H1 (cell line): ENCODE measurements around the gene DCLK1. TPM values are rescaled to one million over a fixed set of nuclear protein-coding genes. Genes with fewer than 3 reads are reported as not detected.

Source experiments
- CTCF ChIA-PET: fragments of 300-600 bp; sonication (Branson Sonifier 250); formaldehyde crosslinking; loops from one replicate; lab custom pipeline; 2021; ENCODE audit not compliant: partially characterized antibody; lab: Charles Lee
- POLR2A ChIA-PET: fragments of 300-600 bp; sonication (Branson Sonifier 250); formaldehyde crosslinking; loops from one replicate; lab custom pipeline; 2021; ENCODE audit warnings: inconsistent platforms; ENCODE audit not compliant: partially characterized antibody; lab: Charles Lee
- DNase-seq, 2 experiments: peaks; one replicate each; pipeline versions ENCODE4 v3.0.0 to v3.0.0-alpha.2; 2010 to 2022; ENCODE audit warnings: low spot score in 2 of 2, low read depth in 1 of 2, mixed read lengths in 1 of 2
- FAIRE-seq: peaks from 2 replicates; lab custom pipeline; 2011; peaks lifted over from hg19 to GRCh38; lab: Jason Lieb, UNC
- H2AFZ ChIP-seq: 2 replicates; pipeline ENCODE4 v1.8.1; 2012; ENCODE audit warnings: low read length, inconsistent platforms
- H2AK5ac ChIP-seq: 2 replicates; pipeline ENCODE4 v1.6.1; 2013; ENCODE audit warnings: low read depth, low read length
- H2BK120ac ChIP-seq: replicated peaks from 2 replicates; pipeline ENCODE3; 2013; ENCODE audit warnings: low read depth, low read length, inconsistent platforms
- H2BK12ac ChIP-seq: 2 replicates; pipeline ENCODE4 v1.6.1; 2013; ENCODE audit warnings: low read depth, low read length
- H2BK15ac ChIP-seq: 2 replicates; pipeline ENCODE4 v1.6.1; 2013; ENCODE audit warnings: low read length
- H2BK20ac ChIP-seq: 2 replicates; pipeline ENCODE4 v1.6.1; 2013; ENCODE audit warnings: low read length
- H2BK5ac ChIP-seq: 2 replicates; pipeline ENCODE4 v1.6.1; 2013; ENCODE audit warnings: low read depth, low read length
- H3K14ac ChIP-seq: 2 replicates; pipeline ENCODE4 v1.6.1; 2013; ENCODE audit warnings: inconsistent platforms; ENCODE audit not compliant: insufficient read length
- H3K18ac ChIP-seq: 2 replicates; pipeline ENCODE4 v1.6.1; 2013; ENCODE audit warnings: low read length; ENCODE audit errors: extremely low read depth
- H3K23ac ChIP-seq: 2 replicates; pipeline ENCODE4 v1.6.1; 2013; ENCODE audit warnings: inconsistent platforms; ENCODE audit not compliant: insufficient read length
- H3K23me2 ChIP-seq: 2 replicates; pipeline ENCODE4 v1.6.1; 2013; ENCODE audit warnings: low read depth, low read length
- H3K27ac ChIP-seq: 2 replicates; pipeline ENCODE4 v1.6.1; 2011; ENCODE audit warnings: low read depth, low read length, inconsistent platforms
- H3K27me3 ChIP-seq, 4 experiments: replicated peaks in 1 of 4; 1 replicate in 1 of 4; 2 replicates in 3 of 4; pipeline versions ENCODE4 v1.6.1 to v1.8.1; 2011 to 2013; ENCODE audit warnings: low read length in 3 of 4, mild to moderate bottlenecking in 3 of 4, inconsistent platforms in 2 of 4, mixed read lengths in 2 of 4, moderate library complexity in 1 of 4; ENCODE audit not compliant: control insufficient read depth in 3 of 4, insufficient read depth in 3 of 4; ENCODE audit errors: extremely low read depth in 1 of 4
- H3K36me3 ChIP-seq, 4 experiments: 2 replicates each; pipeline versions ENCODE4 v1.6.1 to v1.8.1; 2011 to 2013; ENCODE audit warnings: mild to moderate bottlenecking in 4 of 4, low read length in 3 of 4, moderate library complexity in 2 of 4, control low read depth in 1 of 4, inconsistent platforms in 1 of 4; ENCODE audit not compliant: insufficient read depth in 4 of 4, control insufficient read depth in 2 of 4
- H3K4ac ChIP-seq: replicated peaks from 2 replicates; pipeline ENCODE3; 2013; ENCODE audit warnings: low read length, low read depth, mixed read lengths, inconsistent platforms; ENCODE audit not compliant: insufficient read length
- H3K4me1 ChIP-seq, 4 experiments: replicated peaks in 1 of 4; 1 replicate in 1 of 4; 2 replicates in 3 of 4; pipeline versions ENCODE4 v1.6.1 to v1.8.1; 2011 to 2013; ENCODE audit warnings: low read length in 3 of 4, inconsistent platforms in 2 of 4, mixed read lengths in 1 of 4; ENCODE audit not compliant: insufficient read depth in 4 of 4, control insufficient read depth in 3 of 4
- H3K4me2 ChIP-seq, 2 experiments: 2 replicates each; pipeline versions ENCODE4 v1.6.1 to v1.8.1; 2011 to 2013; ENCODE audit warnings: low read depth in 2 of 2, low read length in 2 of 2, control low read depth in 1 of 2, inconsistent platforms in 1 of 2, mild to moderate bottlenecking in 1 of 2; ENCODE audit not compliant: insufficient read depth in 1 of 2
- H3K4me3 ChIP-seq, 4 experiments: fragments of 200-600, 300-600 bp in 1 of 4; sonication (generic), shearing (Covaris generic), sonication (Bioruptor Twin) in 1 of 4; 2 replicates each; pipeline versions ENCODE4 v1.5.1 to v1.8.1; 2011 to 2016; ENCODE audit warnings: low read length in 4 of 4, low read depth in 3 of 4, control low read depth in 2 of 4, inconsistent platforms in 2 of 4, mild to moderate bottlenecking in 2 of 4, mixed read lengths in 1 of 4, moderate library complexity in 1 of 4; ENCODE audit not compliant: insufficient read depth in 2 of 4; ENCODE audit errors: extremely low read depth in 1 of 4
- H3K56ac ChIP-seq: replicated peaks from 2 replicates; pipeline ENCODE3; 2013; ENCODE audit warnings: low read depth, mild to moderate bottlenecking, mixed read lengths, low read length, inconsistent platforms; ENCODE audit not compliant: insufficient read length
- H3K79me1 ChIP-seq: 2 replicates; pipeline ENCODE4 v1.6.1; 2013; ENCODE audit warnings: low read depth, low read length, control low read depth
- H3K79me2 ChIP-seq, 2 experiments: 2 replicates each; pipeline versions ENCODE4 v1.6.1 to v1.8.1; 2012 to 2013; ENCODE audit warnings: low read length in 2 of 2, mild to moderate bottlenecking in 2 of 2, inconsistent platforms in 1 of 2; ENCODE audit not compliant: insufficient read depth in 2 of 2, control insufficient read depth in 1 of 2
- H3K9ac ChIP-seq, 4 experiments: replicated peaks in 1 of 4; 1 replicate in 1 of 4; 2 replicates in 3 of 4; pipeline versions ENCODE4 v1.6.1 to v1.8.1; 2011 to 2013; ENCODE audit warnings: low read depth in 3 of 4, low read length in 3 of 4, control low read depth in 2 of 4, mild to moderate bottlenecking in 2 of 4, moderate library complexity in 2 of 4, inconsistent platforms in 1 of 4; ENCODE audit errors: extremely low read depth in 1 of 4
- H3K9me3 ChIP-seq, 2 experiments: 2 replicates each; pipeline versions ENCODE4 v1.6.1 to v1.8.1; 2012 to 2013; ENCODE audit warnings: mild to moderate bottlenecking in 2 of 2, moderate library complexity in 2 of 2, control low read depth in 1 of 2, inconsistent platforms in 1 of 2, low read depth in 1 of 2, low read length in 1 of 2, mixed read lengths in 1 of 2; ENCODE audit not compliant: insufficient read depth in 2 of 2
- H4K20me1 ChIP-seq, 2 experiments: replicated peaks in 1 of 2; 2 replicates each; pipeline versions ENCODE3 to v1.8.1; 2011 to 2013; ENCODE audit warnings: inconsistent platforms in 2 of 2, low read length in 2 of 2, mild to moderate bottlenecking in 1 of 2; ENCODE audit not compliant: insufficient read depth in 2 of 2, control insufficient read depth in 1 of 2
- H4K5ac ChIP-seq: 2 replicates; pipeline ENCODE4 v1.6.1; 2013; ENCODE audit warnings: low read length, low read depth, mixed read lengths, inconsistent platforms; ENCODE audit not compliant: insufficient read length
- H4K8ac ChIP-seq: 2 replicates; pipeline ENCODE4 v1.8.0; 2013; ENCODE audit warnings: mild to moderate bottlenecking, moderate library complexity, low read length, inconsistent platforms; ENCODE audit not compliant: insufficient read depth; ENCODE audit errors: extremely low read depth
- H4K91ac ChIP-seq: replicated peaks from 2 replicates; pipeline ENCODE3; 2013; ENCODE audit warnings: low read length, mixed read lengths, inconsistent platforms; ENCODE audit not compliant: insufficient read length
- JUND ChIP-seq: IDR thresholded peaks from 2 replicates; pipeline ENCODE4 v1.6.1; 2011; ENCODE audit warnings: mild to moderate bottlenecking, improper control_type of control experiment, low read length
- RXRA ChIP-seq: IDR thresholded peaks from 2 replicates; pipeline ENCODE4 v1.6.1; 2011; ENCODE audit warnings: low read depth, mild to moderate bottlenecking, low read length, moderate library complexity; ENCODE audit not compliant: insufficient read depth
- WGBS, 2 experiments: shearing (Covaris generic) in 1 of 2; methylation state at CpG; one replicate each; pipeline versions ENCODE4 v1.1.6 to v1.1.7; 2013 to 2015; ENCODE audit warnings: low lambda C conversion rate in 2 of 2, mixed read lengths in 2 of 2, inconsistent platforms in 1 of 2, low coverage in 1 of 2, missing lambda C conversion rate in 1 of 2; ENCODE audit not compliant: insufficient replicate concordance in 2 of 2, insufficient coverage in 1 of 2, insufficient read length in 1 of 2; ENCODE audit errors: extremely low coverage in 1 of 2, missing lambda C conversion rate in 1 of 2; 5-methylcytosine and 5-hydroxymethylcytosine counted together
- polyA plus RNA-seq, 7 experiments: library from polyadenylated mRNA; depleted of rRNA in 3 of 7; stranded (reverse) in 5 of 7; unstranded in 2 of 7; fragments of >200 nt in 5 of 7; fragments of 200-250 nt in 2 of 7; gene quantifications; 1 replicate in 5 of 7; 2 replicates in 1 of 7; 4 replicates in 1 of 7; pipeline versions ENCODE4 v1.2.1 to v1.2.3, GENCODE V29; 2011 to 2013; ENCODE audit warnings: missing spikeins in 2 of 7, mixed read lengths in 2 of 7
- total RNA-seq: library from RNA; stranded (reverse); fragmentation: NEBNext Ultra II Directional; extraction: Animal tissue kit (Norgen Biotek cat#: 25700); gene quantifications from 2 replicates; pipeline ENCODE4 v1.2.1, GENCODE V29; 2021

The DCLK1 gene
- total and polyA plus RNA-seq, 2 of the 8 experiments (the other 6 are each of a cell fraction or from before 2014, with no cell fraction given): 22.8 to 41.0 TPM

DNA sequence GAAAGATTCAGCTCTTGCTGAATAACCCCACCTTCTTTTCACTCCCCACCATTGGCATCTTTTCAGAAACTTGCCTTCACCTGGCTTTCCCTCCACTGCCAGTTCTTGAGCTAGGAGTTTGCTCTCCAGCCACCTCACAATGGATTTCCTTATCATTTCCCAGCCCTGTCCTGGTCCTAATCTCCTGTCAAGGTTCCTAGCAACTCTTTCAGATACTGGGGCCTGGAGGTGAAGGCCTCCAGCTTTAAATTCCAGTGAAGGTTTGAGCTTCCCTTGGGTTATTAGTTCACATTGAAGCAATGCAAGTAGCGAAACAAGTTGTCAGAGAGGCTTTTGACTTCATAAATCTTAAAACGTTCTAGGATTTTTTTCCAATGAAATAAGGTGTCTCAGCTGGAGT, 333.9 kb downstream of the DCLK1 start:
- Histone ChIP-seq H2BK20ac (no peak overlapping the region), H2BK5ac (no peak overlapping the region), H3K4me2 (no peak overlapping the region), H3K4me1 (peaks cover 0 to 3% (median 0%) of the 10 kb centered on the region in 4 experiments; a peak in 1 of 7 replicates), H3K9ac (no peak overlapping the region), H2BK12ac (no peak overlapping the region), H3K14ac (no peak overlapping the region), H4K91ac (no peak overlapping the region), H4K20me1 (no peaks in the 10 kb centered on the region), H3K23ac (no peak overlapping the region), H3K79me2 (no peaks in the 10 kb centered on the region), H2AK5ac (no peak overlapping the region), H2AFZ (no peak overlapping the region), H2BK120ac (no peak overlapping the region), H4K8ac (no peak overlapping the region), H2BK15ac (no peak overlapping the region), H3K4me3 (no peak overlapping the region), H3K27ac (no peak overlapping the region), H3K36me3 (peaks cover 0 to 5% (median 2%) of the 10 kb centered on the region in 4 experiments; a peak in 2 of 8 replicates), H3K9me3 (no peaks in the 10 kb centered on the region), H3K27me3 (no peaks in the 10 kb centered on the region), H3K56ac (no peak overlapping the region), H3K79me1 (no peaks in the 10 kb centered on the region), H3K18ac (no peak overlapping the region), H3K23me2 (no peaks in the 10 kb centered on the region), H3K4ac (no peak overlapping the region), H4K5ac (no peak overlapping the region)
- DNase-seq (no peak), FAIRE-seq (no peak)
- ChIA-PET CTCF (interaction anchor here (0.5 to 1.4 kb wide), 3 partner anchors 9 to 30 kb away, joined by 3 to 7 read pairs (median 3); no protein-coding TSS in a partner anchor), POLR2A (no interaction called here)
- no peak for TF ChIP-seq JUND
- TF ChIP-seq RXRA: no peak
- 87% methylated on average over 2 of the region's 2 CpGs; no CpG with 5 or more reads in 1 of the 2 experiments for WGBS, 2 experiments
